IPS DF 4.7 (cell line): ENCODE data around the gene GRID2IP.
A peak's percentile ranks its signal among the peaks of the same experiment; 100 is the strongest.

Experiments used
- DNase-seq: peaks from one replicate; pipeline ENCODE4 v3.0.0-alpha.2; 2013; ENCODE audit warnings: low spot score; ENCODE audit errors: extremely low read depth

GRID2IP gene

DNA sequence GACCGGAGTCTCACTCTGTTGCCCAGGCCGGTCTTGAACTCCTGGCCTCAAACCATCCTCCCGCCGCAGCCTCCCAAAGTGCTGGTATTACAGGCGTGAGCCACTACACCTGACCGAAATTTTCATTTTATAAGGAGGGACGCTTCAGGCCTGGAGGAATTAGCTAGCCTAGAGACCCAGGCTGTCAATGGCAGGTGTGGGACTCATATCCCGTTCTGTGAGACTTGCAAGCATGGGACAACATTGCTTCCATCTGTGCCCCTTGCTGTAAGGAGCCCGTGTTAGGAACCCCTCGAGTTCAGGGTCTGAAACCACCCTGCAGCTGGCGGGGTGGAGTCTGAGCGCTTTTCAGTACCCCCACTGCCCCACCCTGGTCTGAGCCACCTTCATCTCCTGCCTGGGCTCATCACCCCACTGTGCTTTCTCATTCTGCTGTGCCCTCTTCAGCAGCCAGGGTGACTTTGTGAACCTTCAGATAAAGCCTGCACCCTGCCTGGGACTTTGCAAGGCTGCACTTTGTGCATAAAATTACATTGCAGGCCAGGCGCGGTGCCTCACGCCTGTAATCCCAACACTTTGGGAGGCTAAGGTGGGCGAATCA, 102.2 kb downstream of the GRID2IP start:
- DNase-seq, result no peak

DNA sequence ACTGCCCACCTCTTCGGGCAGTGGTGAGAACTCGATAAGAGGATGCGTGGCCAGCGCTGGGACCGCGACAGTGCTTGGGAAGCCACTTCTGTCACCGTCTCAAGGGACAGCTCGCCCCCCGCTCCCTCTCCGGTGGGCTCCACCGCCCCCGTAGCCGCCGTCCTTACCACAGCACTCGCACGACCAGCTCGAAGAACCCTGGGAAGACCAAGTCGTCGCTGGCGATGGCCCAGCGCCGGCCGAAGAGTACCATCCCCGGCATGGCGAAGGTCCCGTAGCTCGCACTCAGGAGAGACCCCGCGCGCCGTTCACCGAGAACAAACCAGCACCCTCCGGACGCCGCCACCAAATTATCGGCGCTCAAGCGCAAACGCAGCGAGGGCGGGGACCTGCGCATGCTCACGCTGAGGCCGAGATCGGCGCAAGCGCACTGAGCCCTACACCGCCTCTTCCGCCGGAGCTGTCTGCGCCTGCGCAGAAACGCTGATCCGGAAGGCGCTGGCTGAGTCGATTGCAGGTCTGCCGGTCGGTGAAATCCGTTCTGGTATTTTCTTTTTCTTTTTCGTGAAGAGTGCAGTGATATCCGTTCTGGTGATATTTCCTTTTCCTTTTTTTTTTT, 103.6 kb downstream of the GRID2IP start, which contains the start of gene DAGLB:
Gene DAGLB, minus strand, starts transcription at position 374 of the 619 bp plus-strand sequence. Its CDS starts 112 bp downstream, at position 262.
- DNase-seq, result peak; percentile 80
